GM19043 (cell line): ENCODE data around the gene MRPS27.

ENCODE experiments used
- ATAC-seq: cut with Tn5 transposase; IDR thresholded peaks from one replicate; pipeline ENCODE4 v1.9.1; 2021; ENCODE audit warnings: low read depth; ENCODE audit not compliant: unreplicated experiment

MRPS27 gene

DNA sequence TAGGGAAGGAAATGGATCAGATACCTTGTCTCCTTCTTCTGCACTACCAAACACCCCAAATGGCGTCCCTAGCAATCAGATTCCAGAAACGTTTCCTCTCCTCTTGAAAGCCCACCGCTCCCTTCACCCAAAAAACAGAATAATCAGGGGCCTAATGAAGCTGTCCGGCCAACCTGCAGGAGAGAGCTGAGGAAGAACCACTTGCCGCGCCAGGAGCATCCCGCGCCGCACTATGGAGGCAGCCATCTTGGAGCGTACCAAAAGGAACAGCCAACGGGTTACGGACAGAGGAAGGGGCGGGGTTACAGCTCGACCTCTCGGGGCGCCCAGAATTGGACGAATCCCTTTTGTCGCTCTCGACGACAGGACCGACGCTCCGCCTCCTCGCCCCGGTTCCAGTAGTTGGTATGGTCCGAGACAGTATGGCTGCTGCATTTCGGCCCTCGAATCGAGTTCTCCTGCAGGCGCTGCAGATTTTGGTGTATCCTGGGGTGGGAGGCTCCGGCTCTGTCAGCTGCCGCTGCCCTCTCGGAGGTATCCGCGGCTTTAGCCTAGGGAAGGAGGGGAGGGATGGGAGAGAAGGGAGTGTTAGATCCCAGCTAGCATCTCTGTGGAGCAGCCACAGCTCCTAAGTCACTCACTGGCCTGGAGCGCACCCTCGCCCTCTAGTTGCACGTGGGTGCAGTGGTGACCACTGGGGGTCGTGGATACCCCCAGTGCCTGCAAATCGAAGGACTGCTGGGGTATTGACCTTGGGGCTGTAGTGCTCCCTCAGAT is at the start of gene MRPS27, which contains the start of gene PTCD2:
MRPS27 (minus strand) TSS at position 265 of the 777 bp plus-strand sequence; CDS start at position 246, 19 bp downstream.
PTCD2 (plus strand) TSS at position 398 of the 777 bp plus-strand sequence; CDS start at position 408, 10 bp downstream.
- ATAC-seq: peak; percentile 99

GRCh38 chr5:72369711-72370110 is 49.7 kb upstream of the MRPS27 start:
- no peak for ATAC-seq

GRCh38 chr5:72369301-72369700 is 49.3 kb upstream of the MRPS27 start:
- no peak for ATAC-seq

DNA sequence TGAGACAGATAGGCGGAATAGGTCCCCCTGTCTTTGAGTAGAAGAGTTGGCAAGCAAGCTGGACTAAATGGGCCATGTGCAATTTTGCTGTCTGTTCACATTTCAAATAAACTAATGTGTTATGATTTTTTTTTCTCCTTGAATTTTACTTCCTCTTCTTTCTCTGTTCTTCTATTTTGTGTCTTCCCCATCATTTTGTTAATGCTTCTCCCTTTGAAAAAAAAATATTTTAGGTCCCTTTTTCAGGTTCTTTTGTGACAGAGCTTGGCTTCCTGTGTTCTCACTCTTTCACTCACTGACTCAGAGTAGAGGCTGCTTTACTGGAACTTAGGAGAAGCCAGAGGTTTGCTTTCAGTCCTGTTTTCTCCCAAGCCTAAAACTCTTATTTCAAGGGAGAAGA is 48.2 kb upstream of the MRPS27 start:
- ATAC-seq: no peak

DNA sequence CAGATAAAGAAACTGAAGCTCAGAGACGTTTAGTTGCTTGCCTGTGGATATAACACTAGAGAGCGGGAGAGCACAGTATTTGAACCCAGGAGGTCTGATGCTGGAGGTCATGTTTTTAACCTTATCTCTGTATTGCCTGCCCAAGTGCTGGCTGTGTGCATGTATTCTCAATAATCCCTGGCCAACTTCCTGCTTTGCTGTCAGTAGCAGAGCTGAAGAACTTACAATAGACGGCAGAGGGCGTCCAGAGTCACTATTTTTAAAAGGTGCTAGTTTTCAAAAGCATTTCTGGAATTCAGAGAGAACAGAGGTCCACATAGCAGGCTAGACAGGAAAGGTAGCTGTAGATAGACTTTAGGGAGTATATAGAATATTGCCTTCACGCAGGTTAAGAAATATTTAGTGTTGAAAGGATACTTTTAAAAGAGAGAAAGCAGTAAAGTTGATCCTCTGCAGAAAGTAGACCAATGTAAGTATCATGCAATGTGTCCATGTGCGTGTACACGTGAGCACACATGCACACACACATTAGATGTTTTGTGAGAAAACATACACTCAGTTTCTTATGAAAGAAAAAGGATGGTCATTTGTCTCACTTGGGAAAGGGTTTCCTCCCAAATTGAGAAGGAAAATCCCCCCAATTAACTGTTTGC is 46.4 kb upstream of the MRPS27 start:
- ATAC-seq: peak; percentile 84

- ATAC-seq: no peak
Observed at GRCh38 chr5:72364951-72365350, 44.9 kb upstream of the MRPS27 start.

DNA sequence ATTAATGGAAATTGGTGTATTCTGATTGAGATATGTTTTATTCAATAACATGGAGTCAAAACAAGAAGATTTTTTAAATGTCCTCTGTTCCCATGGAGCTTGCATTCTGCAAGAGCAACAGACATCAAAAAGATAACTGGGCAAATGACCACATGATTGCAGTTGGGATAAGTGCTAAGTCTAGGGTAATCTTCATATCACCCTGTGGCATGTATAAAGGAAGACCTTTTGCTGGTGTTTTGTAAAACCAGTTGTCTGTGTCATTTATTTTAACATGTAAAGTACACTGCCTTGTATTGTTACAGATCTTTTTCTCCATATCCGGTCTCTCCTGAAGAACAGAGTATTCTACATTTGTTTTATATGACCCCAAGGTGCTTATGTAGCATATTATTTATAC is 44.1 kb upstream of the MRPS27 start:
- ATAC-seq: no peak

- no peak for ATAC-seq
Observed at GRCh38 chr5:72363166-72363802, 43.2 kb upstream of the MRPS27 start.

- ATAC-seq: no peak
Observed at GRCh38 chr5:72359886-72360285, 39.8 kb upstream of the MRPS27 start.

GRCh38 chr5:72358925-72359324 is 38.9 kb upstream of the MRPS27 start:
- no peak for ATAC-seq

GRCh38 chr5:72356361-72356760 is 36.3 kb upstream of the MRPS27 start:
- no peak for ATAC-seq

GRCh38 chr5:72355706-72356299 is 35.8 kb upstream of the MRPS27 start:
- no peak for ATAC-seq

DNA sequence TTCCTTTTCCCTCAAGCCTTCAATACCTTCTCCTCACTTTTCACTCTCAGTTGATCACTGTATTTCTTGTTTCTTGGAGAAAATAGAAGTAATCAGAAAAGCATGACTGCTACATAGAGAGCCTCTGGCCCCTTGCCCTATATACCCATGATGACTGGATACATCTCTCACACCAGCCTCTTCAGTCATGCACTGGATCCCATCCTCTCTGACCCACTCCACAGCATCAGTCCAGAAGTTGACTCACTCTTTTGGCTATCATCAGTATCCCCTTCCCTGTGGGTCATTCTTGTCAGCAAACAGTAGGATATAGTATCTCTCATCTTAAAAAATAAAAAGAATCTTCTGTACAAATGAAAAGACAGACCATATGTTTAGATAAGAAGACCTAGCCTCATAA is 33.0 kb upstream of the MRPS27 start:
- ATAC-seq: no peak

GRCh38 chr5:72352616-72353015 is 32.6 kb upstream of the MRPS27 start:
- ATAC-seq: no peak

DNA sequence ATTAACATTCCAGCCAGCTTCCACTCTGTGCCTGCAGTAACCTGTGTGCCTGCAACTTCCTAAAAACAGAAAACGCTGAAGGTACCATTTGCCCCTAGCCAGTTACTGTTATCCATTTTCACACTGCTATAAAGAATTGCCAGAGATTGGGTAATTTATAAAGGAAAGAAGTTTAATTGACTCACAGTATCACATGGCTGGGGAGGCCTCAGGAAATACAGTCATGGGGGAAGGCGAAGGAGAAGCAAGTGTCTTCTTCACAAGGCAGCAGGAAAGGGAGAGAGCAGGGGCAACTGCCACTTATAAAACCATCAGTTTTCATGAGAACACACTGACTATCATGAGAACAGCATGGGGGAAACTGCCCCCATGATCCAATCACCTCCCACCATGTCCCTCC is 31.3 kb upstream of the MRPS27 start:
- no peak for ATAC-seq

DNA sequence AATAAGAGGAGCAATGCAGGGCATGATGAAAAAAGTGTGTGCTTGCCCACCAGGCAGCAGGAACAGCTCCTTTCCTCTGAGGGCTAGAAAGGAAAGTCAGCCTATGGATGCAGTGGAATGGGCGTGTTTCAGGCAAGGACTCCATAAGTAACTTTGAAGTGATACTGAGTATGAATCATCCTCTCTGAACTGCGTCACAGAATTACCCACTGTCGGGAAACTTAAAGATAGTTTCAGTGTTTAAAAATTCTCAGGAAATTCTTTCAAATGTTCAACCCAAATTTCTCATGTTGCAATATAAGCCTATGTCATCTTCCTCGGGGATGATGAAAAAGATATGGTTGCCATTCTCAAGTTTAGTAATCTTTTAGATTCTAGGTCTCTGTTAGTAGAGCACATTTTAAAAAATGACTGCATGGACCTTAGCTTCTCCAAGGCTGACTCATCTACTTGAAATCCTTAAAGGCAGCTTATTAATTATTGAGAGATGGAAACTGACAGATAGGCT is 27.8 kb upstream of the MRPS27 start:
- no peak for ATAC-seq

GRCh38 chr5:72346398-72346797 is 26.4 kb upstream of the MRPS27 start:
- ATAC-seq: no peak

- ATAC-seq: no peak
Observed at GRCh38 chr5:72338689-72339209, 18.7 kb upstream of the MRPS27 start.

DNA sequence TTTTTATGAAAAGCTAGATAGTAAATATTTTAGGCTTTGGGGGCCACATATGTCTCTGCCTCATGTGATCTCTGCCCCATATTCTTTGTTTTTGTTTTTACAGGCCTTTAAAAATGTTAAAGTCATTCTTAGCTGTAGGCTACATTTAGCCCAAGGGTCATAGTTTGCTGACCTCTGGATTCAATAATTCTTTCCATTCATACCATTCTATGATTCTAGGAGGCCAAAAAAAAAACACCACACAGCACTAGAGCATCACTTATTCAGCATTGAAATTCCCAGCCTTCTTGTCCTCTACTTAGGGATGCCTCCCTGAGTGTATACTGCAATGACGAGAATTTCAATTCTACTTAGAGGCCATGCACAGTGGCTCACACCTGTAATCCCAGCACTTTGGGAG is 17.1 kb upstream of the MRPS27 start:
- ATAC-seq: no peak

GRCh38 chr5:72330712-72331111 is 10.7 kb upstream of the MRPS27 start:
- ATAC-seq: no peak

DNA sequence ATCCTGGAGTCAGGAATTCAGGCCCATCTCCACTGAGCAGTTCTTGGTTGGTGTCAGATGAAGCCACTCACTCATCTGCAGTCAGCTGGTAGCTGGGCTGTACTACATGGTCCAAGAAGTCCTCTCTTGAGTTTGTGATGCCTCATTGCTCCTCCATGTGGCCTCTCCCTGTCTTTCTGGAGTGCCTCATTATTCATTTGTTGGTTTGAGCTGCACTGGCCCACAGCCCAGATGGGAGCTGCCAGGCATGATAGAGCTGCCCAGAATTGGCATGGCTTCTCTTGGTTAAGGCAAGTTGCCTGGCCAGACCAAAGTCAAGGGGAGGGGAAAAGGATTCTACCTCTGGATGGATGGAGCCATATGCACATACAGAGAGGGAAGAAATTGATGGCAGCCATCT is 8.1 kb upstream of the MRPS27 start:
- ATAC-seq: no peak
